K562 (cell line): ENCODE data around the gene NPR2. TPM values are rescaled to one million over a fixed set of nuclear protein-coding genes. Genes with fewer than 3 reads are reported as not detected.
A peak's percentile ranks its signal among the peaks of the same experiment; 100 is the strongest.

Experiments used
- CREM ChIP-seq: IDR thresholded peaks from 2 replicates; pipeline ENCODE4 v1.6.1; 2014; ENCODE audit warnings: antibody characterized with exemption, low read depth
- CTBP1 ChIP-seq: fragments of 450-650 bp; IDR thresholded peaks from 2 replicates; pipeline ENCODE4 v1.6.1; 2016; ENCODE audit warnings: borderline replicate concordance
- CTCF ChIP-seq, 3 experiments: IDR thresholded peaks in 2 of 3; conservative IDR thresholded peaks in 1 of 3; 2 replicates each; pipeline ENCODE4 v1.5.1; 2011 to 2012; ENCODE audit warnings: low read length in 3 of 3, mild to moderate bottlenecking in 3 of 3, control low read depth in 2 of 3, improper control_type of control experiment in 1 of 3, inconsistent platforms in 1 of 3, low read depth in 1 of 3, mixed read lengths in 1 of 3, moderate library complexity in 1 of 3; ENCODE audit not compliant: insufficient read depth in 2 of 3
- MYNN ChIP-seq, 2 experiments: sonication (generic); formaldehyde crosslinking in 1 of 2; IDR thresholded peaks; 2 replicates each; pipeline versions ENCODE4 v1.5.0 to v1.6.1; 2016 to 2020; ENCODE audit warnings: antibody characterized with exemption in 1 of 2, missing genetic modification reagents in 1 of 2
- RAD21 ChIP-seq, 2 experiments: fragments of 250-450 bp in 1 of 2; fragments of 450-650 bp in 1 of 2; sonication (Bioruptor Pico) in 1 of 2; formaldehyde crosslinking in 1 of 2; IDR thresholded peaks in 1 of 2; conservative IDR thresholded peaks in 1 of 2; 2 replicates each; pipeline versions ENCODE4 v1.4.0 to v1.8.0; 2020 to 2022; ENCODE audit warnings: mild to moderate bottlenecking in 2 of 2, moderate library complexity in 1 of 2
- RREB1 ChIP-seq: fragments of 250-450 bp; sonication (Bioruptor Pico); IDR thresholded peaks from 2 replicates; pipeline ENCODE4 v1.4.0; 2020
- TFAP4 ChIP-seq: sonication (generic); formaldehyde crosslinking; IDR thresholded peaks from 2 replicates; pipeline ENCODE4 v1.8.0; 2022; ENCODE audit warnings: missing genetic modification reagents, mild to moderate bottlenecking, moderate library complexity, borderline replicate concordance
- YY1 ChIP-seq, 3 experiments: IDR thresholded peaks; 2 replicates each; pipeline ENCODE4 v1.6.1; 2011; ENCODE audit warnings: low read length in 2 of 3, mild to moderate bottlenecking in 2 of 3, moderate library complexity in 2 of 3, borderline replicate concordance in 1 of 3, control low read depth in 1 of 3, low read depth in 1 of 3; ENCODE audit not compliant: insufficient read depth in 3 of 3, insufficient replicate concordance in 2 of 3, control insufficient read depth in 1 of 3, insufficient read length in 1 of 3; ENCODE audit errors: extremely low read depth in 1 of 3
- ZNF609 ChIP-seq: sonication (generic); formaldehyde crosslinking; IDR thresholded peaks from 2 replicates; pipeline ENCODE4 v1.8.1; 2023; ENCODE audit warnings: missing genetic modification reagents, mild to moderate bottlenecking, borderline replicate concordance
- ZNF717 ChIP-seq: fragments of 250-450 bp; sonication (Bioruptor Pico); IDR thresholded peaks from 2 replicates; pipeline ENCODE4 v1.5.0; 2021
- polyA plus RNA-seq, 8 experiments: library from polyadenylated mRNA; depleted of rRNA in 4 of 8; stranded (reverse) in 5 of 8; unstranded in 3 of 8; fragments of >200 nt; fragmentation: Nextera tagmentation in 2 of 8; fragmentation: Illumina TruSeq in 1 of 8; extraction: Ambion mirVana in 2 of 8; extraction: Trizol in 1 of 8; gene quantifications; 2 replicates each; pipeline versions ENCODE4 v1.2.1 to v1.2.3, GENCODE V29; 2011 to 2014; ENCODE audit warnings: inconsistent platforms in 1 of 8, missing spikeins in 1 of 8
- total RNA-seq, 7 experiments: library from RNA; depleted of rRNA in 6 of 7; stranded (reverse); fragments of >200 nt in 6 of 7; fragmentation: Illumina TruSeq in 2 of 7; extraction: Trizol in 2 of 7; gene quantifications; 2 replicates each; pipeline versions ENCODE4 v1.2.1 to v1.2.3, GENCODE V29; 2011 to 2021; ENCODE audit warnings: low replicate concordance in 1 of 7

NPR2 gene
- total and polyA plus RNA-seq, 9 of the 15 experiments (the other 6 are each of a cell fraction or from before 2014, with no cell fraction given), result 2.4 to 12.9 (median 6.0) TPM

GRCh38 chr9:35749515-35750255, 41.7 kb upstream of the NPR2 start (continued):
- TF ChIP-seq CTCF (IDR thresholded peaks at IDR 0.05 in 2 of 3, conservative IDR thresholded peaks at IDR 0.05 in 1 of 3; ENCODE audit: insufficient read depth in 2 of 3, low read depth in 1 of 3, low read length in 3 of 3) (peak in 2 of 3 experiments; percentile 8 to 9; a peak in 1 of 6 replicates), ZNF609 (no peak), CTBP1 (peak; percentile 32), TFAP4 (CRISPR knock-in tag) (no peak), RREB1 (CRISPR knock-in tag) (no peak), MYNN (IDR thresholded peaks at IDR 0.05) (no peak), MYNN (CRISPR knock-in tag; IDR thresholded peaks at IDR 0.05) (no peak), ZNF717 (CRISPR knock-in tag) (no peak), YY1 (IDR thresholded peaks at IDR 0.05; ENCODE audit: borderline replicate concordance in 1 of 3, control insufficient read depth in 1 of 3, extremely low read depth in 1 of 3, insufficient read depth in 3 of 3, insufficient read length in 1 of 3, insufficient replicate concordance in 2 of 3, low read depth in 1 of 3, low read length in 2 of 3) (peak in 1 of 3 experiments; percentile 62), RAD21 (CRISPR knock-in tag; conservative IDR thresholded peaks at IDR 0.05 in 1 of 2, IDR thresholded peaks at IDR 0.05 in 1 of 2) (0 out of 4 replicates have a peak, but pooled peaks of 1 of the 2 experiments have one; percentile 12), CREM (0 out of 2 replicates have a peak, but pooled peaks have one; percentile 9)
